NCI-H2107 treated with DMSO at 0.1 percent for 48 hours (cell line): ENCODE results near the gene CARS2.
"Not testable (repeated sequence)": the region's sequence is repeated elsewhere in the genome, so short reads cannot be mapped to it uniquely, and the experiment has no call there.

Experiments
- DNase-seq: peaks from one replicate; lab custom pipeline; 2025; ENCODE audit not compliant: unreplicated experiment; lab: John Stamatoyannopoulos, UW

CARS2 gene, protein sequence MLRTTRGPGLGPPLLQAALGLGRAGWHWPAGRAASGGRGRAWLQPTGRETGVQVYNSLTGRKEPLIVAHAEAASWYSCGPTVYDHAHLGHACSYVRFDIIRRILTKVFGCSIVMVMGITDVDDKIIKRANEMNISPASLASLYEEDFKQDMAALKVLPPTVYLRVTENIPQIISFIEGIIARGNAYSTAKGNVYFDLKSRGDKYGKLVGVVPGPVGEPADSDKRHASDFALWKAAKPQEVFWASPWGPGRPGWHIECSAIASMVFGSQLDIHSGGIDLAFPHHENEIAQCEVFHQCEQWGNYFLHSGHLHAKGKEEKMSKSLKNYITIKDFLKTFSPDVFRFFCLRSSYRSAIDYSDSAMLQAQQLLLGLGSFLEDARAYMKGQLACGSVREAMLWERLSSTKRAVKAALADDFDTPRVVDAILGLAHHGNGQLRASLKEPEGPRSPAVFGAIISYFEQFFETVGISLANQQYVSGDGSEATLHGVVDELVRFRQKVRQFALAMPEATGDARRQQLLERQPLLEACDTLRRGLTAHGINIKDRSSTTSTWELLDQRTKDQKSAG

DNA sequence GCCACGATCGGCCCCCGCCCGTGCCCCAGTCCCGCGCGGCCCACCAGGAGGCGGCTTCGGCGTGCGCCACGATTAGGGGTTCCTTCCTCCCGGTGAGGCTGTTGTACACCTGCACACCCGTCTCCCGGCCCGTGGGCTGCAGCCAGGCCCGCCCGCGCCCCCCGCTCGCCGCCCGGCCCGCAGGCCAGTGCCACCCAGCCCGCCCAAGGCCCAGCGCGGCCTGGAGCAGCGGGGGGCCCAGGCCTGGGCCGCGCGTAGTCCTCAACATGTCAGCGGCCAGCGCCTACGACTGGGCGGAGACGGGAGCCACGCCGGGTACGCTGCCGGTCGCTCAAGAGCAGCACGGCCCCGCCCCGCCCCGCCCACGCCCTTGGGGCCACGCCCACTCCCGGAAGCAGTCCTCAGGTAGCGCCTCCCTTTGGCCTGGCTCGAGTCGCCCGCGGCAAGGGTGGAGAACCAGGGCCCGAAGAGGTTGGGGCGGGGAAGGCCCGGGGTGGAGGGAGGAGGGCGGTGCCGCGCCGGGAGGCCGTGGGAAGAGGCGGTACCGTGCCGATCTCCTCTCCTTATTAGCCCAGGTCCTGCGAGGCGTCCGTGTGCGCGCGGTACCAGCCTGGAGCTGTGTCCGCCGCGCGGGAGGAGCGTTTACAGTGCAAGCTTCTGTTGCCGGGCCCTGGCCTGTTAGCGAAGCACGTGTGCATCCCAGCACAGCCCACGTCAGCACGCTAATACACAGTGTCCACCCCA, at the start of gene CARS2:
CARS2 (minus strand) TSS at position 291 of the 744 bp plus-strand sequence; CDS start at position 268, 23 bp downstream.
- peak; percentile 85 for DNase-seq

DNA sequence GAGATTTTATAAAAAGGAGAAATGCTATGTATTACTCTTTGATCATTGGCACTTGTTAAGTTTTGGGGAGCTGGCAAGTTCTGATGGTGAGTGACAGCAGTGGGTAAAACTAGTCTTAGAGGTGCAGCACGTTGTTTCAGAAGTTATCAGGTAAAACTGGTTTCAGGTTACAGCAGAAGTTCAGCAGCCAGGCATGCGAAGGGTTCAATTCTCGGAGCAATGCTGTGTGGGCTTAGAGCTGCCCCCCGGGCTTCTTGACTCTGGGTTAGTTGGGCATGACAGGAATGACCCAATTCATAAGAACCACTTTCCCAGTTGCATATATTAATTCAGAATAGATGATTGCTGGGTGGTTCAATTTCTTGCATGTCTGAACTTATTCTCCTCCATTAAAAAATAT, 42.4 kb upstream of the CARS2 start:
- no peak for DNase-seq

DNA sequence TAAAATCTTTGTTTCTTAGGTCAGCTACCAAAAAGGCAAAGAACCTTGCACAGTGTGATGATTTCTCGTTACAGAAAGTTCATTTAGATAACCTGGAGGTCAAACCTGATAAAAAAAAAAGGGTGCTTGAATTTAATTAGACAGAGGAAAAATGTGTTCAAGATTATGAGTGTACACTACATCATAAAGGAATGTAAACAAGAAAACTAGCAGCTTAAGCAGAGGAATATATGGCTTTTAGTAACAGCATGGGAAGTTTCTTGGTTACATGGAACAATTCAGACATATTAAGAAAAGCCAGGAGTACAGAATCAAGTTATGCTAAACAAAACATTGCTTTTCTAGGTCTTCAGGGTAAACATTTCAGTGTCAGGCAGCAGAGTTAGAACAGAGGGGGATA, 40.5 kb upstream of the CARS2 start:
- DNase-seq = no peak

DNA sequence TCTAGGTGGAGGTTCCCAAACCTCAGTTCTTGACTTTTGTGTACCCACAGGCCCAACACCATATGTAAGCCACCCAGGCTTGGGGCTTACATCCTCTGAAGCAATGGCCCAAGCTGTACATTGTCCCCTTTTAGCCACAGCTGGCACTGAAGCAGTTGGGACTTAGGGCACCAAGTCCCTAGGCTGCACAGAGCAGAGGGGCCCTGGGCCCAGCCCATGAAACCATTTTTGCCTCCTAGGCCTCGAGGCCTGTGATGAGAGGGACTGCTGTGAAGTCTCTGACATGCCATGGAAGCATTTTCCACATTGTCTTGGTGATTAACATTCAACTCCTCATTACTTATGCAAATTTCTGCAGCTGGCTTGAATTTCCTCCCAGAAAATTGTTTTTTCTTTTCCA, 37.8 kb upstream of the CARS2 start:
- DNase-seq = no peak

DNA sequence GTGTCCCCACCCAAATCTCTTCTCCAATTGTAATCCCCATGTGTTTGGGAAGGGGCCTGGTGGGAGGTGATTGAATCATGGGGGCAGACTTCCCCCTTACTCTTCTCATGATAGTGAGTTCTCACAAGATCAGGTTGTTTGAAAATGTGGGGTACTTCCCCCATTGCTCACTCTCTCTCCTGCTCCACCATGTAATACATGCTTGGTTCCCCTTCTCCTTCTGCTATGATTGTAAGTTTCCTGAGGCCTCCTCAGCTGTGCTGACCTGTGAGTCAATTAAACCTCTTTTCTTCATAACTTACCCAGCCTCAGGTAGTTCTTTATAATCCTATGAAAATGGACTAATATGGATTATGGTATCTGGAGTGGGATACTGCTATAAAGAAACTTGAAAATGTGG, 31.6 kb upstream of the CARS2 start:
- no peak for DNase-seq

DNA sequence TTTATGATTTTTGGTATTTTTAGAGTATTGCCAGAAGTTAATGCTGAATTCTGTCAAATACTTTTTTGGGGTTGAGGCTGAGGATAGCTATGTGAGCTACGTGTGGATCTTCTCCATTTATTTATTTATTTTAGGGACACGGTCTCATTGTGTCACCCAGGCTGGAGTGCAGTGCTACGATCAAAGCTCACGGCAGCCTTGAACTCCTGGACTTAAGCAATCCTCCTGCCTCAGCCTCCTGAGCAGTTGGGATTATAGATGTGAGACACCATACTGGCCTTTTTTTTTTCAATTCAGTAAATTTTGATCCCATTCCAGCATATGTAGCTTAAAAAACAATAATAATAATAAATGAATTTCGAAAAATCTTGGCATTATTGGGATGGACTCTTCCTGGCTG, 28.6 kb upstream of the CARS2 start:
- DNase-seq = no peak

DNA sequence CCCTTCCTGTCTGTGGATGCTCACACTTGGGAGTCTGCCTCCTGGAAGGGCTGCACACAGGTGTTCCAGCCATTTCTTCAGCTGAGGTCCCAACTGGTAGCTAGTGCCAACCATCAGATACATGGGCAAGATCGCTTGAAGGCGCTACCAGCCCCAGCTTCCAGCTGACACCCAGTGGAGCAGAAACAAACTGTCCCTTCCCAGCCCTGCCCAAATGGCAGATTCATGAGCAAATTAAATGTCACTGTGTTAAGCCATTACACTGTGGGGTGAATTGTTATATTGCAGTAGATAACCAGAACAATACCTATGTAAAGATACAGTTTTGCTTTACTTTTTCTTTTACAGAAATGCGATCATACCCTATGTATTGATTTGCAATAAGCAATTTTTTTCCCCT, 25.2 kb upstream of the CARS2 start:
- no peak for DNase-seq

DNA sequence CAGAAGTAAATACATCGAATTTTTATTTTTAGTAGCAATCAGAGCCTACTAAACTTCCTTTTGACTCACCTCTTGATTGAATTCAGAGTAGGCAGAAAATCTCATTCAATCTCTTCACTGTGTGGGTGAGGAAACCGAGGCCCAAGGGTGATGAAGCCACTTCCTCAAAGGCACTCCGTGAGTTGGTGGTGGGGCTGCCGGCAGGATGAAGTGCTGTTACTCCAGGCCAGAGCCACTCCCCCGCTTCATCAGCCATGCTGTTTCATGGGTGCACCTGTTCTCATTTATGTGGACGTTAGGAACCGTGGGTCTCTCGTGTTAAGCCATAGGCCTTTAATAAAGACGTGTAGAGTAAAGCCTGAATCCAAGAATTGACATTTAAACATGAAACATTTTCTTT, 20.8 kb upstream of the CARS2 start:
- DNase-seq = peak; percentile 71

DNA sequence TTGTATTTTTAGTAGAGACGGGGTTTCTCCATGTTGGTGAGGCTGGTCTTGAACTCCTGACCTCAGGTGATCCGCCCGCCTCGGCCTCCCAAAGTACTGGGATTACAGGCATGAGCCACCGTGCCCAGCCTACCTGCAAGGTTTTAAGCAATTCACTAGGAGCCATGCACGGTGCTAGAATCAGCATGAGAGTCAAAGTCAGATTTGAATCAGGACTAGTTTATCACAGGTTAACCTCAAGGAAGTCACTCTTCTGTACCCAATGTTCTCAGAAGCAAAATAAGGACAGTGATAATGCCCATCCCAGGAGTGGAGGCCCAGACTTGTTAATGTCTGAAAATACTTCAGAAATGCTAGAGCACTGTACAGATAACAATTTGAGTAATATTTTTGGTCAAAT, 20.2 kb upstream of the CARS2 start:
- DNase-seq = not testable (repeated sequence)

DNA sequence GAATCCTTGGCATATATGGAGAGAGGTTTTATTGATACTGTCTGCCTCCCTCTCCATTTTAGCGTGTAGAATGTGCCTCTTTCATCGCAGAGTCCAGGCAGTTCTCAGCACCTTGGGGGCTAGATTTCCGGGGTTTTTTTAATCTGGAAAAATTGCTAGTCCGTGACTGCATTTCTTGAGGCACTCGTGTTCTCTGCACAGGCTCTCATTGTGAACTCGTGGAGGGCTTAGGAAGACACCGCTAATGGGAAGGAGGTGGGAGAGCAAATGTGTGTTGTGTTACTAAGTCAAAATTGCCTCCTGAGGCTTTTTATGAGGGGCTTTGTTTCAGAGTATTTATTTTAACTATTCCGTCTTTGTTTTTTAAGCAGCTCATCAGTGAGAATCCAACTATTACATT, 17.7 kb upstream of the CARS2 start:
- DNase-seq = no peak

DNA sequence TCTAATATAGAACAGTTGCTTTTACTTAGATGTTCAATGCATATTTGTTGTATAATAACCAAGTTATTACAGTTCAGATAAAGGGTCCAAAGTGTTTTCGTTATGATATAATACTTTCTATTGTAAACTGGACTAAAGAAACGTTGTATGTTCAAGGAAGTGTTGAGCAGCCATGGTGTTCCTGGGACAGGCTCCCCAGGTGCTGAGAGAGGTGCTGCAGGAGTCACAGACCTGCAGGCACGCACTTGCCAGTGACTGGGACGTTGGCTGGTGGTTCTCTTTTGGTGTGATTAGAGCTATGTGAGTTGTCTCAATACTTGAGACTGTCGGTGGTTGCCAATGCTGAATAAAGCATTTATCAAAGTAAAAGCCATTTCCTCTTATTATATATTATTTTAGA, 17.1 kb upstream of the CARS2 start:
- no peak for DNase-seq

DNA sequence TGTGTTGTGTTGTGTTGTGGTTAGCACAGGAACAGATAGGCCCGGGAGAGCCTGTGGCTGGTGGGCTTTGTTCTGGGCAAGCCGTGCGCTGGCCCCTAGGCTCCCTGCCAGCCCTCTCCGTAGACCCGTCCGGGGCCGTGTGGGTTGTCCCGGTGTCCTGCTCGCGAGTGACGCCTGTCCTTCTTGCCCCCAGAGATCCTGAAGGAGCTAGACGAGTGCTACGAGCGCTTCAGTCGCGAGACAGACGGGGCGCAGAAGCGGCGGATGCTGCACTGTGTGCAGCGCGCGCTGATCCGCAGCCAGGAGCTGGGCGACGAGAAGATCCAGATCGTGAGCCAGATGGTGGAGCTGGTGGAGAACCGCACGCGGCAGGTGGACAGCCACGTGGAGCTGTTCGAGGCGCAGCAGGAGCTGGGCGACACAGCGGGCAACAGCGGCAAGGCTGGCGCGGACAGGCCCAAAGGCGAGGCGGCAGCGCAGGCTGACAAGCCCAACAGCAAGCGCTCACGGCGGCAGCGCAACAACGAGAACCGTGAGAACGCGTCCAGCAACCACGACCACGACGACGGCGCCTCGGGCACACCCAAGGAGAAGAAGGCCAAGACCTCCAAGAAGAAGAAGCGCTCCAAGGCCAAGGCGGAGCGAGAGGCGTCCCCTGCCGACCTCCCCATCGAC, 13.3 kb upstream of the CARS2 start:
- DNase-seq = no peak

DNA sequence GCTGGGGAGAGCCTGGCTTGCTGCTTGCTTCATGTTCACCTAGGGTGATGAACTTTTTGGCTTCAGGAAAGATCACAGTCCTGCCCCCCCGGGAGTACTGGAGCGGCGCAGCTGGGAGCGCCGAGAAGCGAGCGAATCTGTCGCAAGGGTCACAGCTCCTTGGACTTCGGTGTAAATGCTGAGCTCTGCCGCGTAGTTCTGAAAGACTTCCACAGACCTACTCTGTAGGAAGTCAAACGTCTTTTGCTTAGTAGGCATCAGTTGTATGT, 10.3 kb upstream of the CARS2 start:
- DNase-seq = no peak

DNA sequence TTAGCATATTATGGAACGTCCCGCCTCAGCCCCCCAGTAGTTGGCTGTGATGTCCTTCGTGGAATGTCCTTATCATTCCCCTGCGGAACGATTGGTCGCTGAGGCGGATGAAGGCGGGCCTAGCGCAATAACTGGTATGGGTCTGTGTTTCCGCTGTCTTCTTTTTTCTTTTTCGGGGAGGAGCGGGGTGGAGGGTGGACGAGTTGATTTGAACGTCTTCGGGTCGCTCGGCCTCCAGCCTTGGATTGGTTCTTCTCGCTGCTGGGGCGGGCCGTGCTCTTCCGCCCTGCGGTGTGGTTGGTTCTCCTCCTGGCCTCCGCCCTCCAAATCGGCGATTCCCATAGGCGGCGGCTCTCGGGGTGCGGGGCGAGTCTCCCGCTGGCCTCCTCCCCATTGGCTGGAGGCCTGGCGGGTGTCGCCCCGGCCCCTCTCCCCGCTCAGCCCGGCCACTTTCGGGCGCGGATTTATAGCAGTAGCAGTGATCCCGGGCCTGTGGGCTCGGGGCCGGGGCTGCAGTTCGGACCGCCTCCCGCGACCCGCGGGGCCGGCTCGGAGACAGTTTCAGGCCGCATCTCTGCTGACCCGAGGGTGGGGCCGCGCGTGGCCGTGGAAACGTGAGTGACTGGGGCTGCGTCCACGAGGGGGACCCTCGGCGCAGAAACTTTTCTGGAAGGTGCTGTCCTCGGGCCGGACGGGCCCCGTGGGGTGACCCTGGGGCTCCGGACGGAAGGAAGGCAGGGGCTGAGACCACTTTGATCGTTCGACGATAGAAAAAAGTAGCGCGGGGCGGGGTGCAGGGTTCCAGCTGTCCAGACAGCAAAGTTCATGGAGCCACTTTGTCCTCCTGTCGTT, 9.7 kb upstream of the CARS2 start:
- peak; percentile 98 for DNase-seq

DNA sequence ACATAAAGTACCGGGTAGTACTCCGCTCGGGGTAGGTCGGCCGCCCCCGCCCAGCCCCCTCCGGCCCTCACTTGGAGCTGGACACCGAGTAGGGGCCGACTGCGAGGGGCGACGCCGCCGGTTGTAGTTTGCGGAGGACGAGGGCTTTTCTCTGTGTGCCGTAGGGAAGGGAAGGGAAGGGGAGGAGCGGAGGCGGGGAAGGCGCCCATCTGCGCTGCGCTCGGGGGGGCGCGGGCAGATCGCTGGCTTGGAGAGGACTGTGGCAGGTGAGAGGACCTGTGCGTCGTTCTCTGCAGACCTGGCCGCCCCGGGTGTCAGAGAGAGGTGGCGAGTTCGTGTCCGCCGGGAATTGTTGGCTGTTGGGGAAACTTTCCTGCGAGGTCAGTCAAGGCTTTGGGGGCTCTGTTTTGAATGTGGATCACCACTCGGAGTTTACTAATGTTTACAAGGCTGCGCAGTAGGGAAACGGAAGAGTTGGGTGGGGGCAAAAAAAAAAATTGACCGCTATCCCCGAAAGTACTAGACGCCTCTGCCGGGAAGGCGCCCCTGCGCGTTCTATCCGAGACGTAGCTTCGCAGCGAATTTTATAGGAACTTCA, 9.0 kb upstream of the CARS2 start:
- peak; percentile 66 for DNase-seq

DNA sequence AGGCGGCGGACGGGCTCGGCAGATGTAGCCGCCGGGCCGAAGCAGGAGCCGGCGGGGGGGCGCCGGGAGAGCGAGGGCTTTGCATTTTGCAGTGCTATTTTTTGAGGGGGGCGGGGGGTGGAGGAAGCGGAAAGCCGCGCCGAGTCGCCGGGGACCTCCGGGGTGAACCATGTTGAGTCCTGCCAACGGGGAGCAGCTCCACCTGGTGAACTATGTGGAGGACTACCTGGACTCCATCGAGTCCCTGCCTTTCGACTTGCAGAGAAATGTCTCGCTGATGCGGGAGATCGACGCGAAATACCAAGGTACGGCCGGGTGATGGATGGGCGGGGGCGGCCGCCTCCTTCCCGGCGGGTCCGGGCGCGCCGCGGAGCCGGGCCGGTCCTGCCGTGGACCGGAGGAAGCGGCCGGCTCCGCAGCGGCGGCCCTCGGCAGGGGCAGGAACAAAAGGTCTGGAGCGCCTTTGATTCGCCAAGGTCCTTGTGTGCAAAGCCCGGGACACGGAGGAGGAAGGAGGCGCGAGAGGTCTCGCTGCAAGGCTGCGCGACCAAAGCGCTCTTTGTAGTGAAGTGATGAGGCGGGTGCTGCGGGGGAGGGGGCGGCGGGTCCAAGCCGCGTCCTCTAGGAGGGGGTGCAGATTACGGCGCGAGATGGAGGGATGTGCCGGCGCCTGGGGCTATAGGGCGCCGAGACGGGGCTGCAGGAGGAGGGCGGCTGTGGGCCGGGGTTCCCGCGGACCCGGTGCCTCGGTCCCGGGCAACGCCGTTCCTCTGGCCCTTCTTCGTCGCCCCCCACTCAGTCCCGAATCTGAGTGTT, 8.3 kb upstream of the CARS2 start:
- no peak for DNase-seq

DNA sequence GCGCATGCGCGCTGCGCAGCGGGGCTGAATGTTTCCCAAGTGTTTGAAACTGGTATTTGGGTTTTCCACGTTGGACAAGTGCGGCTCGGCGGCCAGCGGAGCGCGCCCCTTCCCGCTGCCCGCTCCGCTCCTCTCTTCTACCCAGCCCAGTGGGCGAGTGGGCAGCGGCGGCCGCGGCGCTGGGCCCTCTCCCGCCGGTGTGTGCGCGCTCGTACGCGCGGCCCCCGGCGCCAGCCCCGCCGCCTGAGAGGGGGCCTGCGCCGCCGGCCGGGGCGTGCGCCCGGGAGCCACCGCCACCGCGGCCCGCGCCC, 7.7 kb upstream of the CARS2 start, which contains the start of gene ING1:
ING1 (plus strand) TSS at position 59 of the 311 bp plus-strand sequence. CDS start 450 bp downstream, outside the sequence.
- DNase-seq = no peak

DNA sequence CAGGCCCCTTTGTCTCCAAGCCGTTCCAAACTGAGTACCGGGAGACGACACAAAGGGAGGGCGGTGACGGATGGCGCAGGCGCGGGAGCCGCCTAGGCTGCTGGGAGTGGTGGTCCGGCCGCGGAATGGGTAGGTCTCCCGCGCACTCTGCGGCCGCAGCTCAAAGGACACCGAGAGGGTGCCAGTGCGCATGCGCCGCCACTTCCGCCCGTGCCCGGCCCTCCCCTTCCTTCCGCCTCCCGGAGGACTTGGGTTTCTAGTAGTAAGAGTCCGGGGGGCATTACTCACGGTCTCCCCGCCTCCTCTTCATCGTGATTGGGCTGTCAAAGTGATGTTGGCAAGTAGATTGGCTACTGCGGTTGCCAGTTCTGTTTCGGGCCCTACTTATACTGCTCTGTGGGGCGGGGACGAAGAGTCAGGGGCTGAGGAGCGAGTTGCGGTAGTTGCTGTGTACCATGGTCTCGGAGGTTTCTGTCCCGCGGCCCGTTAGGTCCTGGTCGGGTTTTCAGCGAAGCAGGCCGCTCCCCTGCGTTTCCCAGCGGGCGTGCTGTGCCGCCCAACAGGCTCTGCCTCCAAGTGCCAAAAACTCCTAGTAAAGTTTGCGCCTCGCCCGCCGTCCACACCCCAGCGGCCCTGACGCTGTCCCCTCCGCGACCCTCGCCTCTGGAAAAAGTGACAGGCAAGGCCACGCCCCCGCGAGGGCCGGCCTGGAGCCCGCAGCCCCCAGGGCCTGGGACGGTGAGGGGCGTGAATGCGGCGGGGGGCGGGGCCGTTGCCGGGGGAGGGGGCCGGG, 7.1 kb upstream of the CARS2 start:
- peak; percentile 95 for DNase-seq
